ENCODE data around the gene KPNB1.

The KPNB1 gene

DNA sequence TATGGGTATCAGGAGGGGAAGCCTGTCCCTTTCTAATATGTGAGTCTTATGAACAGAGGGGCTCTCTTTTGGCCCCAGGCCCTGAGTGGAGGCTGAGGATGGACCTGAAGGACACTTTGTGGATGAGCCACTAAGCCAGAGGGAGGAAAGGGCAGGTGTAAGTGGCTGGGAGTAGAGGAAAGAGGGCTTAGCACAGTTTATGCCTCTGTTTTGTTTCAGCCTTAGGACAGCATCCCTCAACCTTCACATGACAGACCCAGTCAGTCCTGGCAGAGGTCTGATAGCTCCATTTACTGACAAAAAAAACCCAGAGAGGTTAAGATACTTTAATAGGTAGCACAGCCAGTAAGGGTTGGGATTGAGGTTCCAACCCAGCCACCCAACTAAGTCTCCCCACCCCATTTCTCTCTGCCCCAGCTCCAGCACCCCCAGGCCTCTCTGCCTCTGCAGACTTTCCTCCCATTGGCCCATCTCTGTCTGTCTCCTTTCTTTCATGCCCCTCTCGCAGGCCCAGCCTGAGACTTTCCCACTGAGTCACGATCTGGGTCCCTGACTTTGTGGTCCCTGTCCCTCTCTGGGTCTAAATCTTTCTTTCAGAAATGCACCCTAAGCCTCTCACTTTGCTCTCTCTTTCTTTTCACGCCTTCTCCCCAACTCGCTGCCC lies 78.6 kb downstream of the KPNB1 start:
- DNase-seq (ENCODE audit: low read depth in 2 of 2, low spot score in 1 of 2), result no peak

DNA sequence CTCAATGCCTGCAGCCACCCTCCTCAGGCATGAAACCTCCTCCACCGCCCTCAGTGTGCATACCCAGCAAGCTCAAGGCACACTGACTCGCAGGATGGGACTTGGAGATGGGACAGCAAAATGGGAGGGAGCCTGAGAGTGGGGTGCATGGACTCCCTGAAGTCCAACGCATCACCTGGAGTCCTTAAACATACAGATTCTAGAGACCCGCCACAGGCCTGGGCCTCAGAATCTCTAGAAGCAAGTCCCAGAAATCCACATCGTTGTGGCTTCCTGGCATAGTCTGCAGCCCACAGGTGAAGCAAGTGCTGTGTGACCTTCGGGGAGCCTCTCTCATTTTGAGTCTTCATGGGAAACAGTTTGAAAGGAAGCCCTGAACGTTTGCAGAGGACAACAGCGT lies 79.8 kb downstream of the KPNB1 start:
- no peak for DNase-seq (ENCODE audit: low read depth in 2 of 2, low spot score in 1 of 2)

DNA sequence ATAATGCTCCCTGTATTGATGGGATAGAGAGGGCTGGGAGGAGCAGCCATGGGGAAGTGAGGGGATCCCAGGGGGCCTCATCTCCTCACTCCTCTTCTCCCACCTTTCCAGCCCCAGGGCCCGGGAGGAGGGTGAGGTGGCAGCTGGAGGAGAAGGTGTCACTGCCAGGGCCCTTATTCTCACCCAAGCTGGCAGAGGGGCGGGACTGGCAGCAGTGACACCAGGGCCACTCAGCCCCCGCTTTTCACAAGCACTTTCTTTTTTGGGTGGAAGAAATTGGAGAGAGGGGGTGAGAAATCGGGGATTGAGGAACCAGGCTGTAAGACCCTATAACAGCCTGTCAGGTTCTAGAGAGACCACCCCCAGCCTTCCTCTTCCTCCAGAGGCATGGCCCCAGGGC lies 81.0 kb downstream of the KPNB1 start:
- no peak for DNase-seq (ENCODE audit: low read depth in 2 of 2, low spot score in 1 of 2)

DNA sequence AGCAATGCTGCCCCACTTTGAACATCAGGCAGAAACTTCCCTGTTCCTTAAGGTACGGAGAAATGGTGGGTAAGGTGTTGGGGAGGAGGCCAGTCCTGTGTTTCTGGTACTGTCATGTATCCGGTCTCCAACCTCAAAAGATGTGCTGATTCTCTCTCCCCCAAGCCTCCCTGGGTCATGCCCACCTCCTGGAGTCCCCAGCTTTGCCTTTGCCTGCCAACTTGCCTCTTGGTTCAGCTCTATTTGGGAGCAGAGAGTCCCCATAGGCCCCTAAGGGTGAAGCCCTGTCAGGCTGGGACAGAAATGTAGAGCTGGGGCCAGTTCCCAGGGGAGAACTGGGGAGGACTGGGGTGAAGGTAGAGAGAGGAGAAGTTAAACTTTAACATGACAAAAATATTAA lies 81.7 kb downstream of the KPNB1 start:
- DNase-seq (ENCODE audit: low read depth in 2 of 2, low spot score in 1 of 2), result no peak

DNA sequence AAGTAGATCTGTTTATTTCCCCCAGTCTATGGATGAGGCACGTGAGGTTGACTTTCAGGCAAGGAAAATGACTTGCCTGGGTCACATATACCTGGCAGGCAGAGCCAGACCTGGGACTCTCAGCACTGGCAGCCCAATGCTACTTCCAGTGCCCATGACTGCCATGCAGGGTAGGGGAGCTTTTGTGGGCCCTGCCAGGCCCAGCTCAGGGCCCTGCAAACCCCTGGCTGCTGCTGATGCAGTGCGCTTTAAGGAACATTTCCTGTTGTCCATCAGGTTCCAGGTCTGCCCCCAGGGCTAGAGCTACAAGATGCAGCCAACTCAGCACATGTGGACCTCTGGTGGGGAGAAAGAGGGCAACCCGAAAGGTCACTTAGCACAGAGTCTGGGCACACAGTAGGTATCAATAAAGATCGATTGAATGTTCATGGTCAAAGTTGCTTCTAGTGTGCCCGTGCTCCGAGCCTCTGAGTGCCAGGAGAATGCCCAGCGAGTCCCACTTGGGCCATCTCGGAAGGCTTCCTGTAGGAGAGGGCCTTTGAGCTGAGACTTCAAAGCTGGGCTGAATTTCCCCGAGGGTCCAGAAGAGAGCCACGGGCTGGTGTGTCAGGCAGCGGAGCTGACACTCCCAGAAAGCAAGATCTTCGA lies 82.8 kb downstream of the KPNB1 start:
- no peak for DNase-seq (ENCODE audit: low read depth in 2 of 2, low spot score in 1 of 2)

DNA sequence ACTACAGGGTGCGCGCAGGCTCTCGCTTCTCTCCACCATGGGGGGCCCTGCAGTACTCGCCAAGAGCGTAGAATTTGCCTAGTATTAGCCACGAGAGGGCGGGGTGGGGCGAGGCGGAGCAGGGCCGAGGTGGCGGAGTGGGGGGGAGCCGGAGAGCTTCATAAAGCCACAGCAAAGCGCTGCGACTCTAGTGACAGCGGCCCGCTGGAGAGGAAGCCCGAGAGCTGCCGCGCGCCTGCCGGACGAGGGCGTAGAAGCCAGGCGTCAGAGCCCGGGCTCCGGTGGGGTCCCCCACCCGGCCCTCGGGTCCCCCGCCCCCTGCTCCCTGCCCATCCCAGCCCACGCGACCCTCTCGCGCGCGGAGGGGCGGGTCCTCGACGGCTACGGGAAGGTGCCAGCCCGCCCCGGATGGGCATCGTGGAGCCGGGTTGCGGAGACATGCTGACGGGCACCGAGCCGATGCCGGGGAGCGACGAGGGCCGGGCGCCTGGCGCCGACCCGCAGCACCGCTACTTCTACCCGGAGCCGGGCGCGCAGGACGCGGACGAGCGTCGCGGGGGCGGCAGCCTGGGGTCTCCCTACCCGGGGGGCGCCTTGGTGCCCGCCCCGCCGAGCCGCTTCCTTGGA lies 83.4 kb downstream of the KPNB1 start, which contains the start of gene TBX21:
TBX21 (plus strand) TSS at position 190 of the 627 bp plus-strand sequence; CDS start at position 409, 219 bp downstream.
- peak; percentile 84 to 91 for DNase-seq (ENCODE audit: low read depth in 2 of 2, low spot score in 1 of 2)

DNA sequence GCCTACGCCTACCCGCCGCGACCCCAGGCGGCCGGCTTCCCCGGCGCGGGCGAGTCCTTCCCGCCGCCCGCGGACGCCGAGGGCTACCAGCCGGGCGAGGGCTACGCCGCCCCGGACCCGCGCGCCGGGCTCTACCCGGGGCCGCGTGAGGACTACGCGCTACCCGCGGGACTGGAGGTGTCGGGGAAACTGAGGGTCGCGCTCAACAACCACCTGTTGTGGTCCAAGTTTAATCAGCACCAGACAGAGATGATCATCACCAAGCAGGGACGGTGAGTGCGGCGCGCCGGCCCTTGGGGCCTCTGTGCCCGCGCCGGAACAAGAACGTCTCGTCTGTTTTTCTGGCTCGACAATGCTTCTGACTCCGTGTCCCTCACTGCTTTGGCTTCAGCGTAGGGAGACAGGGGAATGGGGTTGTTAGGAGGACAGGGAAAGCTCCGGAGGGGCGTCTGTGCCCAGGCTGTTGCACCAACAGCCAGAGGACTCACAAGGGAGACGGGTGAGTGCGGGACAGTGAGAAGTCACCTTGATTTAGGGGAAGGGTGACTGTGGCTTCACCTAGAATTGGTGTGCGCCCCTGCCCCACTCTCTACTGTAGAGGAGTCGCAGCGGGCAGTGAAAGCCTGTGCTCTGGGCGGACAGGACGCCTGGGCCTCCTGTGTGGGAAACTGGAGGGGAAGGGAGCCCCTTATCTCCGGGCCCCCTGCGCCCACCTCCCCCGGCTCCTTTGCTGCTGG lies 84.1 kb downstream of the KPNB1 start:
- no peak for DNase-seq (ENCODE audit: low read depth in 2 of 2, low spot score in 1 of 2)

DNA sequence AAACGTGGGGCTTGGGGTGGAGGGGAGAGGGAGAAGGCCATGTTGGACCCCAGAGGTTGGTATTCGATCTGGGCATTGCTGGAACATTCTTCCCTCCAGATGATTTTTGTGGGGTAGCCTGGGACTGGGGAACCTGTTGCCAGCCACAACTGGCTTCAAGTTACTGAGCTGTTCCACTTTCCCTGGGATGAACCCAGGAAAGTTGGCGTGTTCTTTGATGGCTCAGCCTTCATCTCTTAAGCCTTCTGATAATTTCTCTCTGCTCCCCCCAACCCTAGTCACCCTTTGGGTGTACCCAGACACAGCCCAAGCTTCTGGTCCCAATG lies 85.4 kb downstream of the KPNB1 start:
- no peak for DNase-seq (ENCODE audit: low read depth in 2 of 2, low spot score in 1 of 2)

Data from stimulated activated CD8-positive, alpha-beta memory T cell treated with anti-CD3 and anti-CD28 coated beads, Interleukin-4, amount 100 ng/mL, for 4 hours (primary cell).